ENCODE measurements around the gene CYP4B1.
"Not testable (repeated sequence)": the region's sequence is repeated elsewhere in the genome, so short reads cannot be mapped to it uniquely, and the experiment has no call there.

CYP4B1 gene

DNA sequence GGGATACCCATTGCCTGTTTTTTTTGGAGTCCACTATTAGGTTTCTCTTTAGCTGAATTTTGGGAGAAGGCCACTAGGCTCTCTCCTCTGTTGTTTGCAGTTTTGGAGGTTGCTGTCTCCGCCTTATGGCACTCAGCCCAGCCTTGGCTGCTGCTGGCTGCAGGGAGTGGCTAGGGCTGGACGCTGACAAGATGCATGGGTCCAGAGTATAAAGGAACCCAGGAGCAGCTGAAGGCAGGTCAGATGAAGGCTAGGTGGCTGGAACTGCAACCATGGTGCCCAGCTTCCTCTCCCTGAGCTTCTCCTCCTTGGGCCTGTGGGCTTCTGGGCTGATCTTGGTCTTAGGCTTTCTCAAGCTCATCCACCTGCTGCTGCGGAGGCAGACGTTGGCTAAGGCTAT is at the start of gene CYP4B1:
TSS of gene CYP4B1 (plus strand) at position 237 of the 400 bp plus-strand sequence. CDS start at position 273, 36 bp downstream.
- no peak for DNase-seq

DNA sequence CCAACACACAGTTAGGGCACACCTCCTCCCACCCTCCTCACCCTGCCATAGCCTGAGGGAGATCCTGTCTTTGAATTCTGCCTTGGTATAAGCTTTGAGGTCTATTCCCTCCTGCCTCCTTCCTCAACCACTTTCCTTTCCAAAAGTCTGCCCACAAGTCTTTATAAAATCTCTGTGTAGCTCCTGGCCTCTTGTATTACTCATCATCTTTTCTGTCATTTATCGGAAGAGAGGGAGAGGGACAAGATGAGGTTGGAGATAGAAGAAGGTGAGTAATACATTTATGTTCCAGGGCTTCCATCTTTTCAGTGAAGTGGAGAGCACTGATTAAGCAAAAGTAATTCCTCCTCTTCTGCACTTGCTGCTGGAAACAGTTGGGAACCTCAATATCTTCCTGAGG is 49.4 kb upstream of the CYP4B1 start:
- no peak for DNase-seq

DNA sequence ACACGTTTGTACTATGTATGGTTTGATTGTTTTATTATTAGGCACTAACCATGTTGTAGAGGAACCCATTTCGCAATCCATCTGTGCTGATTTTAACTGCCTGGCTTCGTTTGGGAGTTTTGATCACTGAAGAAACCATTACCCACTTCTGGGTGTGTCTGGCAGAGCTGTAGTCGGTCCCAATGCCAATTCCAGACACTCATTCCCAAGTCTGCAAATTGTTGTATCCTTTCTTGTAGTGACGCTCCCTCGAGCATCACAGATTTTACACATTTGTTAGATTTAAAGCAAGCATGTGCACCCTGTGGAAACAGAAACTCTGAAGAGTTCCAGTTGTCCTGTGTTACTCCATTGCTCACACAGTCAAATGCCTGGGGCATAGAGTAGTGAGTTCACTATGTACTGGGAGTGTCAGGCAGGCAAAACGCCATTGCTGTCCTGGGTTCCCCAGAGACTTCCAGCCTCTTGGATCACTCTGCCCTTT is 48.9 kb upstream of the CYP4B1 start:
- DNase-seq: no peak

DNA sequence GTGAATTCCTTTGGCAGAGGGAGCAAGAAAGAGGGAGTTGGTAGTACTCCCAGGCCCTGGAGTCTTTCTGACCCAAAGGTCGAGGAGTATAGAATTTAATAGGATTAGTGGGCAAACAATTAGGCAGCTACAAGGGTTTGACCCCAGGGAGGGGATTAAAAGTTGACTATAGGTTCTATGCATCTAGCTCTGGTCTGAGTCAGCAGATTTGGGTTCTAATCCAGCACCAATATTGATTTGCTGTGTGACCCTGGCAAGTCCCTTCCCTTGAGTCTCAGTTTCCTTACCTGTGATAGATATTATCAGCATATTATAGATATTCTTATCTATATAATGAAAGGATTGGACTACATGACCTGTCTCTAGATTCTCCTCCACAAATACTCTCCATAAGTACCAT is 44.9 kb upstream of the CYP4B1 start:
- DNase-seq: no peak

DNA sequence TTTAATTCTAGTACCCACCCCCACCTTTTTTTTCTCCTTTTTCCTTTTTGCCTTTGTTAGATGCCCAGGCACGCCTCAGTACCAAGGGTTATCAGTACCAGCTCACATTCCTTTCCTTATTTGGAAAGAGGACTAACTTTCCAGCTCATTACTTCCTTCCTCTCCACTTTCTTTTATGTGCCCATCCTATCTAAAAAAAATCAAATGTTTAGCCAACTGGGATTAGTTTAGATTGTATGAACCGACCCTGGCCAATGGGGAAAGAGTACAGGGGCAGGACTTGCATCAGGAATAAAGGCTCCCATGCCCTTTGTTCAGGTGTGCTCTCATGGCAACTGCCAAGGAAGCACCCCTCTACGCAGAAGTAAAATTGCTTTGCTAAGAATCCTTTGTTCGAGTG is 44.1 kb upstream of the CYP4B1 start:
- DNase-seq: not testable (repeated sequence)

DNA sequence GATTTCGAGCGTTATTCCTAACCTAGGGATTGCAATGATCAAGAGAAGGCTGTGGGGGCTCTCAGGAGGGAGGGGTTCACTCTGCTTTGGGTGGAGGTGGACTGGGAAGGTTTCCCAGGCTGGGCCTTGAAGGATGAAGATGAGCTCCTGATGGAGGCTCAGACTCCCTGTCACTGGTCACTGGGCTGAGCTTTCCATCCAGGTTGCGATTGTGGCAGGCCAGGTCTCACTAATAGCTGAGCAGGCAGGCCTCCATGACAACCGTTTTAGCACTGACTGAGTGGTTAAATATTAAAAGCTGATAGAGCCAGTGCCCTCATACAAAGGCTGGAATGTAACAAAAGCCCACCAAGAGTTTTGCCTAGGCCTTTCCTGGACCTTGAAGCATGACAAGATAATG is 43.7 kb upstream of the CYP4B1 start:
- DNase-seq: no peak

DNA sequence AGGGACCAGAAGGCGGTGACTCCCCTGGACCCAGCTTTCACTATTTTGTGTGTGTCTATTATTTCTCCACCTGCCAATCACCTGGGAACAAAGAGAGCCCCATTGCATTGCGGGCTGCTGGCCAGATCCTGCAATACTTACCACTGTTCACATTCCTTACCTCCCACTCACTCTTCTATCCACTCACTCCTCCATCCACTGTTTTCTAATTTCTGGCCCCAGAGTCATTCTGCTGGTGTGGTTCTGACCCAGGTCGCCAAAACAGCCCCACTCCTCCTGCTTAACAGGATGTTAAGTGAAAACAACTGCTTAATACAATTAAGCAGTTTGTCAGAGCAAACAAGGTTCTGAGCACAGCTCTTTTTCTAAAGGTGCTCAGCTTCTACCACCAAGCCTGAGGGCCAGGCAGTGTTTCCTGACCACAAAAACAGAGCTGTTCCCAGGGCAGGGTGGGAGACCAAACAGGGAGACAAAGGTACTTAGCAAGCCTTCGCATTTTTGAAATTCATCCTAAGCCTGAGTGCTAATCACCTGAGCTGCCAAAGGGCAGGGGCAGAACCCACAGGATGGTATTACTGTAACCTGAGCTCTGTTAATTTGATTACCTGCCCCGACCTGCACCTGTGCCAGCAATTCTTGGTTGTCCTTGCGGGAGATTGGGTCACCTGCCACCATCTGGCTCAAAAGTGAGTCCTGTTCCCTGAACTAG is 41.4 kb upstream of the CYP4B1 start:
- no peak for DNase-seq

DNA sequence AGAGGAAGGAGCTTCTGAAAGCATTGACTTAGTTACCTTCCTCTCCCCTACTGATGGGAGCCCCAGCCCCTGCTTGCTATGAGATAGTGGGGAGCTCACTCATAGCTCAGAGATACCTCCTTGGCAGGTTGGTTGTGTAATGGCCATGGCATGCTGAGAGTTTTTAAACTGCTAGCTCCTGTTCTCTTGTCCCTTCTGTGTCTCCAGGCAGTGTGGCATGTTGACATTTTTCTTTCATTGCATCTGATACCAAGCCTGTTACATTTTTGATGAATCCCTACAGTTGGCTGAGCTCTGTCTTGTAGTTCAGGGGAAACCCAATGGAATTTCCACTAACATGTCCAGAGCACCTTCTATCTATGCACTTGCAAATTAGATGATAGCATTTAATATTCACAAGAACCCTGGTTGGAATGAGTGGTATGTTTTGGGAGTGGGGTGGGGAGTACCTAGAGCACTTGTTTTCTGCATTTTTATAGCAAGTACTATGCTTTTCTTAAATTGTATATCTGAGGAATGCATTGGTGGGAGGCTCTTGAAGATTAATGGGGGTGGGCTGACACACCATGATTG is 40.8 kb upstream of the CYP4B1 start:
- no peak for DNase-seq

DNA sequence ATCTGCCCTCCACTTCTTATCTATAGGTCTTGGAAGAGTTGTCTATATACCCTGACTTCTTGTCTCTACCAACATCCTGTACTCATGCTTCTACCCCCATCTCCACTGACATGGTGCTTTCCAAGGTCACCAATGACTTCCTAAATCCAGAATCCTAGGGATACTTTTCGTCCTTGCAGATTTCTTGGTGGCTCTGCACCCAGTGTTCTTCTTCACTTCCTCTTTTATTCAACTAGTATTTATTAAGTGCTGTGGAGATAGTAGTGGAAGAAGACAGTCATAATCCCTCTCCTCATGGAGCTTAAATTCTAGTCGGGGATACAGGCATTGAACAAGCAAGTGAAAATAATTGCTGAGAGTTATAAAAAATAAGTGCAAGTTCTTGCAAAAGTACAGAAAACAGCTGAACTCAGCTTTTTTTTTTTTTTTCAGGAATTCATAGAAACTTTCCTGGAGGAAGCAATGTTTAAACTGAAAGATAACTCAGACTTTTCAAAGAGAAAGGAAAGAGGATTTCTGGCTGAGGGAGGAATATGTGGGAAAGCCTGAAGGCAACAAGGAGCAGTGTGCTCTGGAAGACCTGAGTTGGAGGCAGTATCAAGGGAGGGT is 38.2 kb upstream of the CYP4B1 start:
- DNase-seq: no peak

DNA sequence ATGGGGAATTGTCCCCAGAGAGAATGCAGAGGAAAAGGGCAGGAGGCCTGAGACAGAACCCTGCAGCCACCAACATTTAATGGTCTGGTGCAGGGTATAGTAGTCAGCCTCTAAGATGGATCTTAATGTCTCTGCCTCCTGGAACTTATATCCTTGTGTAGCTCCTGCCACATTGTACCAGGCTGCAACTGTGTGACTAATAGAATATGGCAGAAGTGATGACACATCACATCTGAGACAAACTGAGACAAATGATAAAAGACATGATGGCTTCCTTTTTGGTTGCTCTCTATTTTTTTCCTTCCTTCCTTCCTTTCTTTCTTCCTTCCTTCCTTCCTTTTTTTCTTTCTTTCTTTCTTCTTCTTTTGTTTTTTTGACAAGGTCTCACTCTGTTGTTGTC is 37.1 kb upstream of the CYP4B1 start:
- DNase-seq: no peak

DNA sequence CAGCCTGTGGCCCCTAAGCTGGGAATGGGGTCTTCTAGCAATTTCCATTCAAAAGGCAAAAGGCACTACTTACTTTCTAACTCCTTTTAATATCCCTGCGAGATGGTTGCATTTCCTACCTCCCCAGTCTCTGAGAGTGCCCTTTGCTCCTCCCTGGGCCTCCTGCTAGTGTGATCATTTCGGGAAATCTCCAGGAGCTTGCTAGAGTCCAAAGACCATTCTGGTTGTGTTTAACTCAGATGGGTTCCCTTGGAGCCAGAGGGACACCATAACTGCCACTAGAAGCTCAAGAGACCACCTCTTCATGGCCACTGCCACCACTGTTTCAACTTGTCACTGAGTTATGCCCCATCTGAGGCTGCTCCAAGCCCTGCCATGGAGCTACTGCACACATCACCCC is 34.4 kb upstream of the CYP4B1 start:
- no peak for DNase-seq

DNA sequence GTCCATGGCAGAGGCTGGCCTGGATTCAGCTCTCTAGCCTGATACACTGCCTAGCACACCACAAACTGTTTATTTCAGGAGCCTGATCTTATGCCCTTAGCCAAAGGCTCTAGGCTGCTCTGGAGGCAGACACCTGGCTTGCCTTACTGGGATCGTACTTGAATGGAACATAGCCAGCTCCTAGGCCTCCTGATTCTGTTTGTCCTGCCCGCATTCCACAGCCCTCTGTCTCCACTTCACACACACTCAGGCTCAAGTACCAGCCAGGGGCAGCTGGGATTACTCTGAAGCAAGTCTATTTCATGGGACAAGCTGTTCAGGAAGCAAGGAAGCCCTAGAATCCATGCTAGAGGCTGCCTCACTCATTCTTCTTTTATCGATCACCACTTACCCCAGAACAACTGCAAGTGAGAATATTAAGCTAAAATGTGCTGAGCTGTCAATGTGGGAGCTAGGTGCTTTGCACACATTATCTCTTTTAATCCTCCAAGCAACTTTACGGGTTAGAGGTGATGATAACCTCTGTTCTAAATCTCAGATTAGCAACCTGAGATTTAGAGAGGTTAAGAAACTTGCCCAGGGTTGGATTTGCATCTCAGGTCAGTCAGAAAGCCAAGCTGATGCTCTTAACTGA is 31.1 kb upstream of the CYP4B1 start:
- DNase-seq: peak; percentile 43 to 59

DNA sequence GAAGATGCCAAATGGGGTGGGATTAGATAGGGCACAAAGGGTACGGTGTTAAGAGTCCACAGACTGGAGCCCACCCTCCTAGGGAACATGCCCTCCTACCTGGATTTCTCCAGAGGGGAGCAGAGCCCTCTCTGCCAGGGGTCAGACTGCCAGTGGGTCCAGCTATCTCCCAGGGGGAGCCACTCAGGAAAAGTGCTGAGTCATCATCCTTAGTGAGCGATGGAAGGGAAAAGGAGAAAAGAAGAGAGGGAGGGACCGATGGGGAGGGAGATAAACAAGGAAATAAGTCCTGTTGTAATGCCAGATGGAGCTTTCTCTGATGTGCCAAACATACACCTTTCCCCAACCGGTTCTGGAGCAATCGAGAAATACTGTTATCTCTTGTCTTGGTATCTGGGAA is 30.4 kb upstream of the CYP4B1 start:
- DNase-seq: no peak

DNA sequence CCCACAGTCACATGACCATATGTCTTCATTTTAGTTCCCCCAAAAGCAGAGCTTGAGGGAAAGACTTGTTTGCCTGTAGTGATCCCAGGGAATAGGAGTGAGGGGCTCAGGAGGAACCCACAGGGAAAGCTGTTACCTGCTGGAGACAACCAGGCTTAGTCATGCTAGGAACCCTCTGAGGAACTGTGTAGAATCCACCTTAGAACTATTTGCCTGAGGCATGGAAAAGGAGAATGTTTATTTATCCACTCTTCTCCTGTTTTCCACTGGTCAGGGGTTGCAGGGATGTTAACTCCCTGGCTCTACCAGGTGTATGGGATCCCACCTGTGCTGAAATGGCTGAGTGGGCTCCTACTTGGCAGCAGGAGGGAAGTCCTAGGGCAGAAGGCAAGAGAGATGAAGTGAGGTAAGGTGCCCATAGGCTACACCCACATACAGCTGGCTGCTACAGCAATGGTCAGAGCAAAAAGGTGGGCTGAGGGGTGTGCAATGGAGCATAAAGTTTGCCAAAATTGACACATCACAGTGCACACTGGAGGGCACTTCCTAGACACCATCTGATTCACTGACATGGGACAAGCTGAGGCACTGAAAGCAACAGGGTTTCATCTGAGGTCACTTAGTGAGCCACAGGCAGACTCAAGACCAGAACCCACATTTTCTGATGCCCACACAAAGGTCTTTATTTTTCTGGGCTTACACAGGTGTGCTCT is 29.7 kb upstream of the CYP4B1 start:
- no peak for DNase-seq

DNA sequence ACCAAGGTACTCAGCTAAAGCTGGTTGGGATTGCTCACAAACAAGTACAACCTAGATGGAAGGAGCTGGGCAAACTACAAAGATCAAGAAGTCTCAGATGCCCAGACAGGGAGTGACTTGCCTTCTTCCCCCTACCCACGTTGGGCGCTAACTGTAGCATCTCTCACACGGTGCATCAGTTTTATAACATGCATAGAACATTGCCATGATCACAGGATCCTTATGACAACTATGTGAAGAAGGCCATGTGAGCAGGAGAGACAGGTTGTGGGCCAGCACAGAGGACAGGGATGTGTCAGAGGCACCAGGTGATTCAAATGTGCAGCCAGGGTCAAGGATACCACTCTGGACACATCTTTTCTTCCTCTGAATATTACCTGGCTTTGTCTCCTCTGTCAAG is 28.3 kb upstream of the CYP4B1 start:
- DNase-seq: no peak

DNA sequence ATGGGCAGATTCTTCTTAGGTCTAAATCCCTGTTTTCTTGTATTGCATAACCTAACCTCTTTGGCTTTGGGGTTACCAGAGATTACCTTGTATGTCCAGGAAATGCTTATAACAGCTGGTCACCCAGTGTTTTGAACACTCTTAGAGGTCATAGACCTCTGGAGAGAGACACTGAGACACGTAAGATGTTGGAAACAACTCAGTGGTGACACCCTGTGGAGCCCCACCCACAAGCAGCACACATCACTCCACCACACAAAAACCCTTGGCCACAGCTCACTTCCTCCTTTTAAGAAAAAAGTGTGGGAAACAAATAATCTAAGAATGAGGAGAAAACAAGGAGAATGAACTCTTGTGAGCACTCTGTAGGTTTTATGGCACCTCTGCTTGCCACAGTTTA is 26.3 kb upstream of the CYP4B1 start:
- no peak for DNase-seq

DNA sequence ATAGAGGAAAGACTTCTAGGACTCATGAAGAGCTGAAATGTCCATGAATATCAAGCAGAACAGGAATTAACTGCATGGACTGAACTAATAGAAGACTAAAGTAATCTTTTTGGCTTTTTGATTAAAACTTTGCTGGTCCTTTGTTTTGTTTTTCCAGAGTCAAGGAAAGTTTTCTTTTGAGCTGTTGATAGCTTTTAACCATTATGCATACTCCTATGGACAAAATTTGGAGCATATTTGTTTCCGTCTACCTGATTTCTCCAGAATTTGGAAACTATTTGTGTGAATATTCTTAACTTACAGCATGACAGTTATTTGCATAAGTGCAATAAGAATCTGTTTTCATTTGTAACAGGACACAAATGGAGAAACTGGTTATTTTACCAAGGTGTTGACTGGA is 24.5 kb upstream of the CYP4B1 start:
- DNase-seq: no peak

DNA sequence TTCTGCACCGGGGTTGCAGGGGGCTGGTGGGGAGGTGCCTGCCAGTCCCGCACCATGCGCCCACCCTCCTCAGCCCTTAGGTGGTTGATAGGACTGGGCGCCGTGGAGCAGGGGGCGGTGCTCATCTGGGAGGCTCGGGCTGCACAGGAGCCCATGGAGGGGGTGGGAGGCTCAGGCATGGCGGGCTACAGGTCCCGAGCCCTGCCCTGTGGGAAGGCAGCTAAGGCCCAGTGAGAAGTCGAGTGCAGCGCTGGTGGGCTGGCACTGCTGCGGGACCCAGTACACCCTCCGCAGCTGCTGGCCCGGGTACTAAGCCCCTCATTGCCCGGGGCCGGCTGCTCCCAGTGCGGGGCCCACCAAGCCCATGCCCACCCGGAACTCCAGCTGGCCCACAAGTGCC is 20.4 kb upstream of the CYP4B1 start:
- DNase-seq: not testable (repeated sequence)

DNA sequence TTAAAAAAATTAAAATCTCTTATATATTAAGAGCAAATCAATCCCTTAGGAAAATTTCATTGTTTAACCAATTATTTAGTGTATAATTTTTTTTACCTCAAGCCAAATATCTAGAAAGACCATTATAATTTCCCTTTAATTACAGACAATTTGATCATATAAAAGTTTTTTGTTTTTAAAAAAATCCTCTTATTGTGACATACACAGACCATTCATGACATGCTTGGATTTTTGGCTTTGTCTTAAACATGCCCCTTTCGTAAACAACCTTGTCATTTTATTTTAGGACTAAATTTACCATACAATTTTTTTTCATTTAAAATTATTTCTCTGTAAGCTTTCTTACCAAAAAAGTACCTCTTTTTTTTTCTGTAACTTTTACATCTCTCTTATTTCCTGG is 14.2 kb upstream of the CYP4B1 start:
- DNase-seq: no peak

DNA sequence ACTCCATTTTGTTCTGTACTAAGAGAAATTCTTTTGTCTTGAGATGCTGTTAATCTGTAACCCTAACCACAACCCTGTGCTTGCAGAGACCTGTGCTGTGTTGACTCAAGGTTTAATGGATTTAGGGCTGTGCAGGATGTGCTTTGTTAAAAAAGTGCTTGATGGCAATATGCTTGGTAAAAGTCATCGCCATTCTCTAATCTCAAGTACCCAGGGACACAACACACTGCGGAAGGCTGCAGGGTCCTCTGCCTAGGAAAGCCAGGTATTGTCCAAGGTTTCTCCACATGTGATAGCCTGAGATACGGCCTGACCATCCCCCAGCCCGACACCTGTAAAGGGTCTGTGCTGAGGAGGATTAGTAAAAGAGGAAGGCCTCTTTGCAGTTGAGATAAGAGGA is 10.2 kb upstream of the CYP4B1 start:
- DNase-seq: not testable (repeated sequence)

DNA sequence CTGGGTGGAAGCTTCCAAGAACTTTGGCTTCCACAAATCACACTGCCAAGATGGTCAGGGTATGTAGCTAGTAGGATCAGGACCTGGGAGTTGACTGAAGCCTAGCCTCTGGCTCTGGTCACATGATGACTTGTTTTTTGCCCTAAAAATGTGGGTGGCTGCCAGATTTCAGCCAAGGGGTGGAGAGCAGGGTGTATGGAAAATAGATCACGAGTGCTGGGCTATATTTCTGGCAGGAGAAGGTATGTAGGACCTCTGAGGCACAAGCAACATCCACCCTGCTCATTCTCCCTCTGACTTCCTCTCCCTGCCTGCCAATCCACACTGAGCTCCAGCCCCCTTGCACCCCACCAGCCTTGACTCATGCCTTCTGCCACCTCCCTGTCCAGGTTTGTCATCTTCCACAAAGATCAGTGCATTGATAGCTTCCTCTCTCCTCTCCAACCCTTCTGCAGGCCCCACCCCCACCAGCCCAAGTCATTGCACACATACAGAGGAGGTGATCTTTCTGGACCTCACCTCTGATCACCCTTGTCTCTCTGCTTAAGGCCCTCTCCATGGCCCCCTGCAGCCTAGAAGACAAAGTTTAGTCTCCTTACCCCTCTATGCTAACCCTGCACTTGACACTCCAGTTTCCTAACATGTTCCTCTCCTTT is 8.3 kb upstream of the CYP4B1 start:
- no peak for DNase-seq

DNA sequence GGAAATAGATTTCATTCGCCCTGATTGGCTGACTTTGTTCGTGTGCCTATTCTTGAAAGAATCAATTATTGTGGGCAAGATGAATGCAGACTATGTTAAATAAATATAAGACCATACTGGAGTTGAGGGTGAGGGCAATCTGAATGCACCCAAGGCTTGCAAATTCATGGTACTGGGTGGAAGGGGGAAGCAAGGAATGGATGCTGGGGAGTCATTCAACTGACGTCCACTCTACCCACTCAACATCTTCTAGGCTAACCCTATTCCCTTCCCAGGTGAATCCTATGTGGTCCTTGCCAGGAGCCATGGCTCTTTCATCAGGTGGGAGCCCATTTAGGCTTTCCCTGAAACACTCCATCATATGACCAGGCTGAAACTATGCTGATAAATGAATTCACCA is 5.7 kb upstream of the CYP4B1 start:
- DNase-seq: no peak
